ENCODE measurements around the gene PTPRN2. TPM values are rescaled to one million over a fixed set of nuclear protein-coding genes. Genes with fewer than 3 reads are reported as not detected.

The PTPRN2 gene
- total and polyA plus RNA-seq, 2 of the 8 experiments (the other 6 are each of a cell fraction or from before 2014, with no cell fraction given) = 2.6 to 4.5 TPM

DNA sequence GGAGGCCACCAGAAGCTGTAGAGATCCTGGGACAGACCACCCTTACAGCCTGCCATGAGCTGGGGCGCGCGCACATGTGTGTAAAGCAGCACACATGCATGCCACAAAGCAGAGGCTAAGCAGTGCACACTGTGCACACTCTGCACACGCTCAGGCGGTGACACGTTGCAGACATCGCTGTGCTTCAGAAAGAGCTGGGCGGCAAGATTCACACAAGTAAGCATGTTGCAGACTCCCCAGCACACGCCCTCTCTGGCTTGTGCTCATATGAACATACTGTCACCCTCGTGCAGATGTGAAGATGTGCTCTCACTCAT, 772.0 kb downstream of the PTPRN2 start:
- FAIRE-seq (no peak), DNase-seq (ENCODE audit: low read depth in 1 of 2, low spot score in 2 of 2) (no peak)
- H2BK120ac ChIP-seq (replicated peaks; ENCODE audit: low read depth, low read length) = no peak overlapping the region
- H3K23me2 ChIP-seq (ENCODE audit: low read depth, low read length) = peaks cover 13% of the 10 kb centered on the region
- H3K4me1 ChIP-seq (replicated peaks in 1 of 4; ENCODE audit: control insufficient read depth in 3 of 4, insufficient read depth in 4 of 4, low read length in 3 of 4) = no peaks in the 10 kb centered on the region; a peak in 1 of 7 replicates
- H3K56ac ChIP-seq (replicated peaks; ENCODE audit: insufficient read length, low read depth, low read length) = no peak overlapping the region
- H3K27ac ChIP-seq (ENCODE audit: low read depth, low read length) = no peak overlapping the region
- no peaks in the 10 kb centered on the region for H3K79me2 ChIP-seq (ENCODE audit: control insufficient read depth in 1 of 2, insufficient read depth in 2 of 2, low read length in 2 of 2)
- no peak overlapping the region for H3K23ac ChIP-seq (ENCODE audit: insufficient read length)
- WGBS, 2 experiments (ENCODE audit: extremely low coverage in 1 of 2, insufficient coverage in 1 of 2, insufficient read length in 1 of 2, insufficient replicate concordance in 2 of 2, low coverage in 1 of 2, low lambda C conversion rate in 2 of 2, missing lambda C conversion rate in 1 of 2) = 92% methylated on average over 10 of the region's 10 CpGs; no CpG with 5 or more reads in 1 of the 2 experiments
- POLR2A ChIA-PET (ENCODE audit: partially characterized antibody) = no interaction called here
- H3K4me2 ChIP-seq (ENCODE audit: insufficient read depth in 1 of 2, low read depth in 2 of 2, low read length in 2 of 2) = no peak overlapping the region
- no peak overlapping the region for H4K8ac ChIP-seq (ENCODE audit: extremely low read depth, insufficient read depth, low read length)
- H3K9me3 ChIP-seq (ENCODE audit: insufficient read depth in 2 of 2, low read depth in 1 of 2, low read length in 1 of 2) = peaks cover under 1 to 3% of the 10 kb centered on the region in 2 experiments; a peak in 1 of 4 replicates
- H3K9ac ChIP-seq (replicated peaks in 1 of 4; ENCODE audit: extremely low read depth in 1 of 4, low read depth in 3 of 4, low read length in 3 of 4) = no peak overlapping the region
- no peak overlapping the region for H3K14ac ChIP-seq (ENCODE audit: insufficient read length)
- no peaks in the 10 kb centered on the region for H3K27me3 ChIP-seq (replicated peaks in 1 of 4; ENCODE audit: control insufficient read depth in 3 of 4, extremely low read depth in 1 of 4, insufficient read depth in 3 of 4, low read length in 3 of 4)
- H4K20me1 ChIP-seq (replicated peaks in 1 of 2; ENCODE audit: control insufficient read depth in 1 of 2, insufficient read depth in 2 of 2, low read length in 2 of 2) = peaks cover 0 to 12% of the 10 kb centered on the region in 2 experiments
- H2BK12ac ChIP-seq (ENCODE audit: low read depth, low read length) = no peak overlapping the region; the same call in 1 of the 2 replicates
- H3K4ac ChIP-seq (replicated peaks; ENCODE audit: insufficient read length, low read depth, low read length) = no peak overlapping the region
- no peak overlapping the region for H2AK5ac ChIP-seq (ENCODE audit: low read depth, low read length)
- no peak overlapping the region for H3K18ac ChIP-seq (ENCODE audit: extremely low read depth, low read length)
- H2BK20ac ChIP-seq (ENCODE audit: low read length) = peak overlapping the region; percentile 48; the same call in 1 of the 2 replicates
- H2AFZ ChIP-seq (ENCODE audit: low read length) = no peak overlapping the region
- no peaks in the 10 kb centered on the region; a peak in 1 of 8 replicates for H3K36me3 ChIP-seq (ENCODE audit: control insufficient read depth in 2 of 4, insufficient read depth in 4 of 4, low read length in 3 of 4)
- H4K91ac ChIP-seq (replicated peaks; ENCODE audit: insufficient read length, low read length) = no peak overlapping the region
- CTCF ChIA-PET (ENCODE audit: partially characterized antibody) = no interaction called here
- H3K79me1 ChIP-seq (ENCODE audit: low read depth, low read length) = no peaks in the 10 kb centered on the region
- H4K5ac ChIP-seq (ENCODE audit: insufficient read length, low read depth, low read length) = no peak overlapping the region
- no peak overlapping the region for H3K4me3 ChIP-seq (ENCODE audit: extremely low read depth in 1 of 4, insufficient read depth in 2 of 4, low read depth in 3 of 4, low read length in 4 of 4)
- H2BK15ac ChIP-seq (ENCODE audit: low read length) = no peak overlapping the region
- H2BK5ac ChIP-seq (ENCODE audit: low read depth, low read length) = no peak overlapping the region
- TF ChIP-seq RAD21 (IDR thresholded peaks at IDR 0.05 in 1 of 2, conservative IDR thresholded peaks at IDR 0.05 in 1 of 2; ENCODE audit: low read depth in 2 of 2, low read length in 2 of 2) = no peak
- no peak for TF ChIP-seq SUZ12 (IDR thresholded peaks at IDR 0.05; ENCODE audit: low read length)

Measured in H1 (cell line).